HG03025 (cell line): Measurements from ENCODE around the gene CNN3.

Experiments used
- ATAC-seq: cut with Tn5 transposase; IDR thresholded peaks from one replicate; pipeline ENCODE4 v1.9.1; 2021; ENCODE audit warnings: mild to moderate bottlenecking, moderate library complexity; ENCODE audit not compliant: unreplicated experiment, low FRiP score

Gene CNN3

DNA sequence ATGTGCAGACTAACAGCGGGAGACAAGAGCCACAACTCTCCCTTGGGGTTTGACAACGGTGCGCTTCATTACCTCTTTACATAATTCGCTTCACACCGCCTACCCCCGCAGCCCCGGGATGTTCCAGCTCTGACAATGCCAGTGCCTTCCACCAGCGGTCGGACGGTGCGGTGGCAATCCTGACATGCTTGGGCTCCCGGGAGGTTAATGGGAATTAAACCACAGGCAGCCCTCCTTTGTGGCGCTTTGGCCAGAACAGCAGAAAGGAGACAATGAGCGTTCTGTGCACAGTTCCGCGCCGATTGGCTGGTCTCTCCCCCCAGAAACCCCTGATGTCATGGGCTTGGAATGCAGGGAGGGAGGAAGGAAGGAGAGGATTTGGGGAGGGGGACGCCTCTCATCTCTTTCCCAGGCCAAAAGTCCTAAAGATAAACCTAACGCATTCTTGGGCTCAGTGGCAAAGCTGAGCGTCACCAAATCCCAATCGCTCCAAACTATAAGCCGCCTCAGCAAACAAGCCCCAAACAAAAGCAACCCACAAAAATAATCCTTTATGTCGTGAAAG is 1.3 kb downstream of the CNN3 start:
- ATAC-seq: no peak

DNA sequence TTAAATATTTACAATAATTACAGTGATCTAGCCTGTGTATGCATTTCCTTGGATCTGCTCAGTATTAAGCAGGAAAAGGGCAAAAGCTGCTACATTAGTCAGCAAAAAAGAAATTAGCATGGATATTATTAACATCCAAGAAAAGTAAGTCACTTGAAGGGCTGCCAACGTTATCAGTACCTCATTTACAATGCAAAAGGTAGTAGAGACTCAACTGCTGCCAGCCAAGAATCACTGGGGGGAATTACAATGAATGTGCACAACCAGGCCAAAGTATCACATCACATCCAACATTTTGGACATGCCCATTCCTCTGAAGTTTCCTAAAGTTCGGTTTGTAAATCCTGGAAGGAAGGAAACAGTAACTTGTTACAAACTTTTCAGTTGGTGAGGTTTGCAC is 1.9 kb downstream of the CNN3 start:
- no peak for ATAC-seq

DNA sequence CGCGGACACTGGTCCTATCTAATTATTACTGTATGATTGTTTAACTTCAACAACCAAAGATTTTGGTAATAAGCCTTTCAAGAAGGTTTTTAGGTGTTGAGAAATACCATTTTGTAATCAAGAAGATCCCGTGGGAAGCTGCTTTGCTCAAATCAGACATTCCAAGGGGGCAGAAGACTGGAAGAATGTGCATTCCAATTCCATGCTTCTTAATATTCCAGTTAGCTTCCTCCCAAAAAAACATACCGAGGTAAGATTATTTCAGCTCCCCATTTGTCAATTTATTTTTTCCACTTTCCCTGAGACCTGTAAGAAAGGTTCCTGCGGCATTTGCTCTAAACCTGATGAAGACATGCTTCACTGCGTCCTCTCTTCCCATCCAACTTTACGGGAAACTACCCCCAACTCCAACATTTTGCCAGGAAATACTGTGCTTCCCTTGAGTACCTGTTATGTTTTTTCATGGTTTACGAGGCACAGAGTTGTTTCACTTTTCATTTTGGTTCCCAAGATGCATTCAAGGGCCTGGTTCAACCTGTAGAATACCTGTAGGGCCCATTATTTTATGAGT is 4.1 kb downstream of the CNN3 start:
- no peak for ATAC-seq

DNA sequence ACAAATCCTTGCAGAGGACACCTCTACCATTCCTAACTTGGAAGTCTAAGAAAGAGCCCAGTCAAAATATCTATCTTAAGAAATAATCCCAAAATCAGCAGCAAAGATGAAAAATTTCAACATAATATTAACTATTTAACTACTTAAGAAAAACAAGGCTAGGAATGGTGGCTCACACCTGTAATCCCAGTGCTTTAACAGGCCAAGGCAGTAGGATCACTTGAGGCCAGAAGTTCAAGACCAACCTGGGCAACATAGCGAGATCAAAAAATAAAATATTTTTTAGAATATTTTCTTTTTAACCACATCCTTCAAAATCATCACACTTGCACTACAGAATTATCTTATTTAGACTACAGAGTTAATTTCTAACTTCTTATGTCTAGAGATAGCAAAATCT is 4.9 kb downstream of the CNN3 start:
- ATAC-seq: no peak

DNA sequence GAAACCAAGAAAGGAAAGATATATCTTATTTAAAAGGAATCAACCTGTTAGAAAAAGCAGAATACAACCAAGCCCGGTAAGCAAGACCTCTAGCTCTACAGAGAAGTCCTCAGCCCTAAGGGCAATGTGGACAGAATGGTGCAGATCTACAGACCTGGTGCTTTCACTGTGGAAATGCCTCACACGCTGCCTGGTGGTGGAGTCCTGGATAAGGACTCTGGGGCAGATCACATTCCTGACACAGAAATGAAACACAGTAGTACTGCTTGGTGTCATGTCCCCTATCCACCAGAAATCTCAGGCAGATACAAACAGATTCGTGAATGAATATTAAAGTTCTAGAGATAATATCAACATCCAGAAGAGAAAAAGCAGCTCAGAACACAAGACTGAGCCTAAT is 6.8 kb downstream of the CNN3 start:
- no peak for ATAC-seq

DNA sequence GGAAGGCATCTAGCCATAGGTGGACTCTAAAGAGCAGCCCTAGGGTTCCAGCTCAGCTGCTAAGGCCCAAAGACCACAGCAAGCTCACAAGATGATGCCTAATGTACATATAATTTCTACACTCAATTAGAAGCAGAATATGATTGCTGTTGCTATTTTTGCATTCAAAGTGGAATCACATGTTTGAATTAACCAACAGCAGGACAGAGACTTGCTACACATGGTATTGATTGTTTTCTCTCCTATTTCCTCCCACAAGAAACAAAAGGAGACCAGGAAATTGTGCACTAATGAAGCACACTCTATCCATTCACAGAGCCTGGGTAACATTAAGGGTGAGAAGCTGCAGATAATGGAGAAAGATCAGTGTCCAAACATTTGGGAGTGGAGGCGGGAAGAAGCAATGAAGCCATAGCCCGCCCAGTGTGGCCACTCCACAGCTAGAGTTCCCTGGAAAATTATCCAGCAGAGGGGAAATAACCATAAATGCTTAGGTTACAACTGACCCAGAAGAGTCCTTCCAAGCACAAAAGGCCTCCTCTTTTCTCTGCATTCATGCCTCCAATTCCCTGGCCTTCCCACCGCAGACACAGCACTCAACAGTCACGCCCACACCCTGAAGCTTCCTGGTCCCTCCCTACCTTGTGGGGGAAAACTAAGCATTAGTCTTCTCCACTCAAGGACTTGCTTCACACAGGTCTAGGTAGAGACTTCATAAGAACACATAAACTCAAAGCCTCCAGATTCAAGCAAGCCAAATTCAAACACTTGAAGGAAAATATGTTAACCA is 7.5 kb downstream of the CNN3 start:
- ATAC-seq: no peak

DNA sequence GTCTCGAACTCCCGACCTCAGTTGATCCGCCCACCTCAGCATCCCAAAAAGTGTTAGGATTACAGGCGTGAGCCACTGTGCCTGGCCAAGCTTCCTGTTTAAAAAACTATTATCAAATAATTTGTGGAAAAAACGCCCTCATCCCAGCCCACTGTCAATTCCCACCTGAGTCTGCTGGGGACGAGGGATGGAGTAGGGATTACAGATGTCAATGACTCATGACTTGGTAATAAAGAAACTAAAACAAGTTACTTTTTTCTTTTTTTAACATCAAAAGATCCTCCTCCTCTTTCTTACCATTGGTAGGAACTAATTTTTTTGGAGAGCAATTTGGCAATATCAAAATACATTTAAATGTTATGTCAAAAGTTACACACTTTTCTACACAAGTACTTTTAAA is 9.7 kb downstream of the CNN3 start:
- no peak for ATAC-seq

DNA sequence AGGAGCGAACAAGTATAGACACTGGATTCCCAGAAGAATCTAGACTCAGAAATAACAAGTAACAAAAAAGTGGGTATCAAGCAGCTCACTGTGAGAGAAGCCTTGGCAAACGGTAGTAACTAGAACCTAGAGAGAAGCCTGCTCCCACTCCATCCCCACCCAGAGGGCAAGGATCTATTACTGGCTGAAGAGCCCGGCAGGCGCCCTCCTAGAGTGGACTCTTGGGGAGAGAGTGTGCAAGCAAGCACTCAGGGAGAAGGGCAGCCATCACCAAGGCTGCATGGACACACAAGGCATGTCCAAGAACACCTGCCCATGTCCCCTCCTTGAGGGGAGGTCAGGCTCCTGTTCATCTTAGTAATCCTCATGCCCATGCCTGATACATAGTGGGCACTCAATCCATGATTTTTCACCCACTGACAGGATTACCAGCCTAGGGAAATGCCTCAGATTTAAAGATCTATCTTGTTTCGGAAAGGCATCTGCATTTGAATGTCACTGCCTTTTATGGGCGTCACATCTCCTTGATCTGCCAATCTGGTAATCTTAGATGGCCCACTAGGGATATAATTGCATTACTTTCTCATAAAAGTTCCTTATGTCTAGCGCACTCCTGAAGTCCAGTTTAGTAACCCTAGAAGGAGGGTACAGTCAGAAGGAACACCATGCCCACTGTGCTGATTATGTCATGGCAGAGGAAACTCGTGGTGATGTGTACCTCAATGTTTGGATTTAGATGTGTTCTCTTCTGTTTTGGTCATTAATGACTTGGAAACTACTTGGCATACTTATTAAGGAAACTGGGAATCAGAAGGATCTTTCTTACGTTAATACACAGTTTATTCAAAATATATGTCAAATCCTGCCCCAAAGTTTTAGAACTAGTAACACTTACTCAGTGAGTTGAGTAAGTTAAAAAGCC is 14.4 kb downstream of the CNN3 start:
- no peak for ATAC-seq

DNA sequence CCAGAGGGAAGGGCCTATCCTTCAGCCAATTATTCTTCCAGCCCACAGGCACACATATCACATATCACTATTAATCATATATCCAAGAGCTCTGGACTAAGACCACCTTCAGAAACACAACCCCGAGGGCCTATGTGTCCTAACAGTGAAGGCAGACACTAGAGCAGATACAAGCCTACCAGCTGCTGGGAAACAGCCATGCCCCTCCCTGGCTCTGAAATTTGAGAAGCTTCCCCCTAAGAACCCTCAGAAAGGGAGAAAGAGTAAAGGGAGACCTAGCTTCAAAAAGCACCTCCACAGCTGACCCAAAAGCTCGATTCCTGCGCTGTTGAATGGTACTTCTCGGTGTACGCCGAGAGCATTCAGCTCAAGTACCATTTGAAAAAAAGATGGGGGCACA is 17.4 kb downstream of the CNN3 start:
- no peak for ATAC-seq

DNA sequence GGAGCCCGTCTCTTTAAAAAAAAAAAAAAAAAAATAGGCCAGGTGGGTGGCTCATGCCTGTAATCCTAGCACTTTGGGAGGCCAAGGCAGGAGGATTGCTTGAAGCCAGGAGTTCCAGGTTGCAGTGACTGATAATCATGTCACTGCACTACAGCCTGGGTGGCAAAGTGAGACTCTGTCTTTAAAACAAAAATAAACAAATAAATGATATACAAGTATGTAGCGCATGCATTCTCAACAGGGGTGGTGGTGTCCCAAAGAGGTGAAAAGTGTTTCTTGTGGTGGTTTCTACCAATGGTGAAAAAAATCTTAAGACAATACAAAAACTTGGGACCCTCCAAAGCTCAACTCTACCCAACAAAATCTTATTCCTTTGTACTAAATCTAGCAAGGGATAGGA is 17.9 kb downstream of the CNN3 start:
- ATAC-seq: no peak

DNA sequence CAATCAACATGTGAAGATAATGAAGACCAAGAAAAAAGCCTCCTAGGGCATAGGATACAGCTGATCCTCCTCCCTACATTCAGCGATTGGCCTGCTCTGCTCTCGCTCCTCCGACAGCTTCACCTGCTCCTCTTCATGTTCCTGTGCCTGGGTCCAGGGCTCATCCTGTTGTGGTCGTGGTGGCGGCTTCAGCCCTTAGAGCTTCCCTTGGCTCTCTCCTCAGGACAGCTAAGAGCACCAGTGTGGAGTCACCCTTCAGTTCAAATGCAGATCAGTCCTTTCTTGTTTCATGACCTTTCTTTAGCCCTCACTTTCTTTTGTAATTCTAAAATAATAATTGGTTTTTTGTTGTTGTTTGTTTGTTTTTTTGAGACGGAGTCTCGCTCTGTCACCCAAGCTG is 18.7 kb downstream of the CNN3 start:
- ATAC-seq: no peak

DNA sequence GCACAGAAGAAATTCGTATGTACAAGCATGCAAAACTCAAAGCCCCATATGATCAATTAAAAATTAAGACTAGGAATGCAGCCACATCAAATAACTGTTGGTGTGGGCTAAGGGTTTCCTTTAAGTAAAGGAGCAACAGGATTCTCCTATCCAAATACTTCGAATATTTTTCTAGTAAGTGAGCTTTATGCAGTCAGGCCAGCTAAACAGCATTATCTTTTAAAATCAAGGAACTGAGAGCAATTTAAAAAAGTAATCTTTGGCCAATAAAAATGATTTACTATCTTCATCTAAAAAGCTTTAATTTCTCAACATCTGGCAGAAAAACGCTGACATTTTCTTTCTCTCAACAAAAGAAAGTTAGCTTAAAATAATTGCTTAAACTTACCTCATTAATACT is 19.8 kb downstream of the CNN3 start:
- no peak for ATAC-seq

DNA sequence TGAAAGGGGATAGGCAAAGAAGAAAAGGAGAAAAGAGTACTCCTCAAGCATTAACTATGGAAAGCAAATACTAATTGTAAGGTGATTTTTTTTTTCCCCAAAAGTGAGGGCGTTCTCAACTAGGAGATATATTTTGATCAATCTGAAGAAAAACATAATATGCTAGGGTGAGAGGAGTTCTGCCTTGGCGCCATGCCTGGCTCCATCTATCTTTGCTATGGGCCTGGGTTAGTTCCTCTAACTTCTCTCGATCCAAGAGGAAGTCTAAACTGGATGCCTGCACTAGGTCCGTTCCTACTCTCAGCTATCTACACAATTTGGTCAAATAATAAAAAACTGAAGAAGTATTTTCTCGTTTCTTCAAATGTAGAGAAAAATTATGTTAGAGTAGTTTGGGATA is 20.5 kb downstream of the CNN3 start:
- ATAC-seq: no peak

DNA sequence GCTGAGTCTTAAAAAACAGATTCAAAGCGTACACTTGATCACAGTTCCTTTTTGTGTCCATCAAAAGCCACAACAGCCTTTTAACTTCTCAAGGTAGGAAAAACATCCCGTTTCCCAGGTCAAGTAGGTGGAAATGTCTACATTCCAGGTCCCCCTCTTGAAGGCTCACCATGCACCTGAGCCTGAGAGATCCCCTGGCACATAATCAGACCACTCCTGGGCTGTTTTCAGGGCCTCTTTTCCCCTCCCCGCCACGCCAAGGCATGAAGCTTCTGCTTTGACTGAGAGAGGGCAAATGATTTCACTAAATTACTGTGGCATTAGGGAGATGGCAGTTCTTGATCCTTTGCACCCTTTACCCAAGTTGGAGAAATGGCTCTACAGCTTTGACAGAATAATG is 21.7 kb downstream of the CNN3 start:
- no peak for ATAC-seq

DNA sequence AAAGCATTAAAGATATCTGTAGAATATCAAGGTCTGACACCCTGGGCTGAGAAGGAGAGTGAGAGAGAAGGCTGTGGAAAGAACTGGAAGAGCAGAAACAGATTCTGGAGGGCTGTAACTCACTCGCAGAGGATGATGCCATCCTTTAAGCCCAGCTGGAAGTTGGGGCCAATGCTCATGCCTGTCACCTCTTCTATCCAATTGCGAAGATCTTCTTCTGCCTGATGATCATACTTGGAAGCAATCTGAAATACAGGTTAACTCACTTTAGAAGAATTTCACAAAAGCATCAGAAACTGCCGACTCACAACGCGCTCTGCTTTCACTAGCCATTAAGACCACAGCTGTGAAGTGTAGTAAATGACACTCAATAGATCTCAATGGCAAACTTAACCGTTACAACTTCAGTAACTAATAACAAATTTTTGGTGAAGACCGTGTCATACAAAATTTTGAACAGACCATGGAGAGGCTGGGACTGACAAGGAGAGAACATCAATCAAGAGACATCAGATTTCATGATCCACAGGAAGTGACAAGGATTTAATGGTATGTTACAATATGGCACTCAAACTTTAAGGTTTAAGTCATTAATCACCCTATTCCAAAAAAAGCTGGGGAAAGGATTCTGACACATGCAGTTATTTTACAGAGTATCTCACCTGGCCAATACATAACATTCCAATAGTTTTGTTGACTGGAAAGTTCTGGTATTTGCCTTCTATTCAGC is 23.5 kb downstream of the CNN3 start:
- no peak for ATAC-seq

DNA sequence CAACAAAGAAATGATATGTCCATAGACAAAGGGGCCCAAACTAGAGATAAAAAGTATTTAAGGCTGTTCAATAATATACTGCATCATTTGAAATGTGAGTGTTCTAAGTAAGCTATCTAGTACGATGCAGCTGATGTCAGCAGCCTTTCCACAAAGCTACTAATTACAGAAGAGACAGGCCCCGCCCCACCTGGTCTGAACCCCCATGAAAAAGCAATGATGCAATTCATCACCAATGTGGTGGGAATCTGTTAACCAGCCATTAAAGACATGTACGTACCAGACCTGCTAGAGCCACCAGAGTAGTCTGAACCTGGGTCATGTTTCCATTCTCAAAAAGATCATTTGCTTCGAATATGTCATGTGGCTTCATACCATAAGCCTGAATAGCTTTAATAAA is 25.1 kb downstream of the CNN3 start:
- no peak for ATAC-seq

DNA sequence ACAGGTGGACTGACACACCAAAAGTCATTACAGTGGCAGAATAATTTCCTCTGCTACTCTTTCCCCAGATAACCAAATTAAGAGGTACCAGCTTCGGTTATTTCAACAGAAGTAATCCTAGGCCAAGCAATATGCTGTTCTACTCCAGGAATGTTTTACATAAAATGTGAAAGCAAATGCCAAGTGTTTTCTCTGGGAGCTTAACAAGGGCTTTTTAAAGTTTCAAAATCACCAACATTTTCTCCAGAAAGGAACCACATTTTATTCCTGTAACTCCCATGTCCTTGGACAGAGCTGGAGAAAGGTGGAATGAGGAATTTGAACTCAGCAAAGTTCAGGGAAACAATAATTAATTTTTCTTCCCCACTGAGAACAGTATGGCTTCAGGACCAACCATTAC is 27.2 kb downstream of the CNN3 start:
- no peak for ATAC-seq

DNA sequence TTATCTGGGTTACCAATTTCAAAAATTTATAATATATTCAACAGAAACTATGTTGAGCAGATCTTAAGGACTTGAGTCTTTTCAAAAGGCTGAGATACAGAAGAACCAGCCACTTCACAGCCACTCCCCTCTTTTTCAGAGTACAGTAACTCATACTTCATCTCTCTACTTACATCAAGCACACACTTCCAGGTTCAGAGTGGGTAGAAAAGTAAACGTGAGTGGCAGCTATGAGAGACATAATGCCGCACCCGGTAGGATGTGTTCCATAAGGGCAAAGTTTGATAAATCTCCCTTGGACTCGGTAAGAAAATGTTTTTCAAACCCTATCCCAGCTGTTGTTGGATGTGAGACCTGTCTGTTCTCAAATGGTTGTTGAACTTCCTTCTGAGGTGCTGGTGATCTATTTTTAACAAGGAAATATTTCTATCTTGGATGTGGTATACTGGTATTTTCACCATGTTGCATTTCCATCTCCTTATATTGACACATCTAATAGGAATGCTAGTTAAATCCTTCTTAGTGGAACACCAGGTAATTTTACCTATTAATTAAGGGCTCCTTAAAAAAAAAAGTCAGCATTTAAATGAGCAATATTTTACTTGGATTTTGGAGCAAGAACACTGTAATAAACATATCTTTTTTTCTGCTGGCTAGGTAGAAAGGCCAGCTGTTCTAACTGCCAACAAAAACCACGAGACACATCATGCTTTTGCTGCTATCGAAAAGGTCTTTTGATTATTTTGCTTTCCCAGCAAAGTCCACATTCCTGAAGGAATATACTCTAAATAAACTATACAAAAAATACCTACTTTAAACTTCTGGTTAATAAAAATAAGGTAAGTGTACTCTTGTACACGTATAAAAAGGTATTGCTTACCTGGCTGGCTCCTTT is 28.2 kb downstream of the CNN3 start:
- ATAC-seq: no peak

DNA sequence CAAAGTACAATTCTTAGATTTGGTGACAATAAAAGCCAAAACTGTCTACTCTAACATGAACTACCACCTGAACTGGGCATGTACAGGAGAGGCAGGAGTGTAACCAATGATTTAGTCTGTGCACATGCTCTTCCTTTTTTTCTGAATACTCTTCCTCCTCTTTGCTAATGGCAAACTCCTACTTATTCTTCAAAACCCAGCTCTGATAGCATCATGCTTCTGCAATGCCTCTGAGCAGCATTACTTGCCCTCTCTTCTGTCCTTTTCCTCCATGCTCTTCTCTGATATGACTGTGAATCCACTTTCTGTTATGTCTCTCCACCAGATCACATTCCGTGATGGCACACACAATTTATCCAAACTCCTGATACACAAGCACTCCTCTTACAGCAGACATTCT is 31.4 kb downstream of the CNN3 start:
- ATAC-seq: no peak

DNA sequence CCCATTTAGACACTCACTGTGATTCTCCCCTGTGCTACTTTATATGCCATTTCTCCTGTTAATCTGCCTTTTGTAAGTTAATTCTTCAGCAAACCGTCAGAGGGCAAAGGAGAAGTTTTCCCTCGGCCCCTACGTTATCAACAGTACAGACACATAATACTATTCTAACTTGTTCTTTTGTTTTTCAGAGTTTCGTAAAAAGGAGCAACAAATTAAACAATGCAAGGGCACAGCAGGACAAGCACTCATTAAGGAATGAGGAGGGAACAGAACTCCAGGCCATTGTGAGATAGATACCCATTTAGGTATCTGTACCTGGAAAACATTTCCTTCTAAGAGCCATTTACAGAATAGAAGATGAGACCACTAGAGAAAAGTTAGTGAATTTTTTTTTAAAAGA is 32.3 kb downstream of the CNN3 start:
- no peak for ATAC-seq
